HG03196 (cell line): ENCODE results near the gene TRIM17.

Source experiments
- ATAC-seq: cut with Tn5 transposase; IDR thresholded peaks from one replicate; pipeline ENCODE4 v1.9.1; 2021; ENCODE audit not compliant: unreplicated experiment

Gene TRIM17

GRCh38 chr1:228359613-228360532 is 56.8 kb downstream of the TRIM17 start:
- no peak for ATAC-seq

GRCh38 chr1:228358764-228359612 is 57.7 kb downstream of the TRIM17 start:
- no peak for ATAC-seq

GRCh38 chr1:228358039-228358763 is 58.5 kb downstream of the TRIM17 start:
- no peak for ATAC-seq
